HG03139 (cell line): ENCODE measurements around the gene STK11IP.

Source experiments
- ATAC-seq: cut with Tn5 transposase; IDR thresholded peaks from one replicate; pipeline ENCODE4 v1.9.1; 2021; ENCODE audit not compliant: unreplicated experiment

The STK11IP gene

GRCh38 chr2:219614076-219614860 lies 16.6 kb downstream of the STK11IP start:
- ATAC-seq: no peak

- no peak for ATAC-seq
Measured at GRCh38 chr2:219615036-219615435, 17.4 kb downstream of the STK11IP start.

- ATAC-seq: no peak
Measured at GRCh38 chr2:219615894-219616293, 18.2 kb downstream of the STK11IP start.

GRCh38 chr2:219616550-219616949 lies 18.9 kb downstream of the STK11IP start:
- no peak for ATAC-seq

GRCh38 chr2:219618733-219619122 lies 21.1 kb downstream of the STK11IP start:
- no peak for ATAC-seq

GRCh38 chr2:219619235-219619634 lies 21.6 kb downstream of the STK11IP start:
- ATAC-seq: no peak

GRCh38 chr2:219620546-219620945 lies 22.9 kb downstream of the STK11IP start:
- ATAC-seq: no peak

GRCh38 chr2:219621935-219622334 lies 24.3 kb downstream of the STK11IP start:
- ATAC-seq: no peak

- no peak for ATAC-seq
Measured at GRCh38 chr2:219622472-219622871, 24.8 kb downstream of the STK11IP start.

- ATAC-seq: no peak
Measured at GRCh38 chr2:219624565-219624964, 26.9 kb downstream of the STK11IP start.

- no peak for ATAC-seq
Measured at GRCh38 chr2:219625179-219625578, 27.5 kb downstream of the STK11IP start.

GRCh38 chr2:219626540-219626939 lies 28.9 kb downstream of the STK11IP start:
- ATAC-seq: no peak

- ATAC-seq: no peak
Measured at GRCh38 chr2:219627103-219628100, 29.7 kb downstream of the STK11IP start, which contains the start of gene SLC4A3. SLC4A3 (plus strand) TSS chr2:219627630; CDS start chr2:219627993, 363 bp downstream.

- no peak for ATAC-seq
Measured at GRCh38 chr2:219628235-219628985, 30.8 kb downstream of the STK11IP start.

- ATAC-seq: no peak
Measured at GRCh38 chr2:219628986-219629901, 31.6 kb downstream of the STK11IP start.

- ATAC-seq: no peak
Measured at GRCh38 chr2:219629976-219630695, 32.5 kb downstream of the STK11IP start.

GRCh38 chr2:219630770-219631405 lies 33.2 kb downstream of the STK11IP start:
- ATAC-seq: no peak

GRCh38 chr2:219631406-219631891 lies 33.8 kb downstream of the STK11IP start:
- ATAC-seq: no peak
